NCI-H748 (cell line): Measurements from ENCODE around the gene EMP3.
"Not testable (repeated sequence)": the region's sequence is repeated elsewhere in the genome, so short reads cannot be mapped to it uniquely, and the experiment has no call there.

Experiments
- DNase-seq: peaks from one replicate; lab custom pipeline; 2025; ENCODE audit not compliant: unreplicated experiment; lab: John Stamatoyannopoulos, UW

Gene EMP3

GRCh38 chr19:48344892-48345291, 19.5 kb downstream of the EMP3 start:
- no peak for DNase-seq

GRCh38 chr19:48346191-48346590, 20.8 kb downstream of the EMP3 start:
- no peak for DNase-seq

- DNase-seq: no peak
These were observed 22.7 kb downstream of the EMP3 start for GRCh38 chr19:48348045-48348444.

GRCh38 chr19:48348737-48349136, 23.4 kb downstream of the EMP3 start:
- no peak for DNase-seq

DNA sequence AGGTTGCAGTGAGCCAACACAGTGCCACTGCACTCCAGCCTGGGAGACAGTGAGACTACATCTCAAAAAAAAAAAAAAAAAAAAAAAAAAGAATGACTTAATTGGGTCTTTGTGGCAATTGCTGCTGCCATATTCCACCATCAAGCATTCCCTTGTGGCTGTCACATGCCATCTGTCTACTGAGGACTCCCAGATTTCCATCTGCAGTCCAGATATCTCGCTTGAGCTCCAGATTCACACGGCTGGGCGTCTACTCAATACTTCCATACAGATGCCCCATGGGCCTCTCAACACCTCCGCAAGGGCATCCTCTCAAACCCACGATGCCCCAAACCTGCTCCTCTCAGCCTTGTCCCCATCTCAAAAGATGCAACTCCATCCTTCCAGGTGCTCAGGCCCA, 25.5 kb downstream of the EMP3 start:
- DNase-seq: no peak

GRCh38 chr19:48351341-48351752, 26.0 kb downstream of the EMP3 start:
- peak; percentile 65 for DNase-seq

- no peak for DNase-seq
These were observed 28.3 kb downstream of the EMP3 start for GRCh38 chr19:48353677-48354076.

DNA sequence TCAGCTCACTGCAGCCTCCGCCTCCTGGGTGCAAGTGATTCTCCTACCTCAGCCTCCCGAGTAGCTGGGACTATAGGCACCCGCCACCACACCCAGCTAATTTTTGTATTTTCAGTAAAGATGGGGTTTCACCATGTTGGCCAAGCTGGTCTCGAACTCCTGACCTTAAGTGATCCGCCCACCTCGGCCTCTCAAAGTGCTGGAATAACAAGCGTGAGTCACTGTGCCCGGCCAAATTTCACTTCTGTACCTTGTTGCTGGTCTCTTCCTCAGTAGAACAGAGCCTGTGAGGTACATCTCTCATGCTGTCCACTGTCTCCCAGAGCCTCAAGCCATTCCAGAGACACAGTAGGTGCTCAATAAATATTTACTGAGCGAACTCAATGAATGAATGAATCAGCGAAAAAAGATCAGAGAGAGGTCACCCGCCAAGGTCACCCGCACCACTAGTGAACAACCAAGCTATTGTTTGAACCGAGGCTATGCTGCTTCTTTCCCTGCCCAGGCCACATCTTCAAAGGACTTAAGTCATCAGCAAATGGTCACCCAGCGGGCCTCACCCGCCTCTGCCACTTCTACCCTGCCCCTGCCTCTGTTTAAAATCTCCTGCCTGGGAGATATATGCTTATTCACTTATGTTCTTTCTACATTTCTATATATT, 29.1 kb downstream of the EMP3 start:
- peak; percentile 59 for DNase-seq

GRCh38 chr19:48355365-48355954, 30.1 kb downstream of the EMP3 start:
- no peak for DNase-seq

- DNase-seq: no peak
These were observed 33.8 kb downstream of the EMP3 start for GRCh38 chr19:48359123-48359522.

DNA sequence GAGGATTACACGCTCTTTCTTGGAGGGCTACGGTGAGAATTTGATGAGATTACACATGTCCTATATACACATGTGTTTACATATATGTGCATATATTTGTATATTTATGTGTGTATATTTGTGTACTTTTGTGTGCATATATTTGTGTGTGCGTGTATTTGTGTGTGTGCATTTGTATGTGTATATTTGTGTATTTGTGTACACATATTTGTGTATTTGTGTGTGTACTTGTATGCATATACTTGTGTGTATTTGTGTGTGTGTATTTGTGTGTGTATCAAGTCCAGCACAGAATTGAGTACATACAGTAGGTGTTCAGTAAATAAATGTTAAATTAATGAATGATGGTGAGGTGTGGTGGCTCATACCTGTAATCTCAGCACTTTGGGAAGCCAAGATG, 36.6 kb downstream of the EMP3 start:
- no peak for DNase-seq

DNA sequence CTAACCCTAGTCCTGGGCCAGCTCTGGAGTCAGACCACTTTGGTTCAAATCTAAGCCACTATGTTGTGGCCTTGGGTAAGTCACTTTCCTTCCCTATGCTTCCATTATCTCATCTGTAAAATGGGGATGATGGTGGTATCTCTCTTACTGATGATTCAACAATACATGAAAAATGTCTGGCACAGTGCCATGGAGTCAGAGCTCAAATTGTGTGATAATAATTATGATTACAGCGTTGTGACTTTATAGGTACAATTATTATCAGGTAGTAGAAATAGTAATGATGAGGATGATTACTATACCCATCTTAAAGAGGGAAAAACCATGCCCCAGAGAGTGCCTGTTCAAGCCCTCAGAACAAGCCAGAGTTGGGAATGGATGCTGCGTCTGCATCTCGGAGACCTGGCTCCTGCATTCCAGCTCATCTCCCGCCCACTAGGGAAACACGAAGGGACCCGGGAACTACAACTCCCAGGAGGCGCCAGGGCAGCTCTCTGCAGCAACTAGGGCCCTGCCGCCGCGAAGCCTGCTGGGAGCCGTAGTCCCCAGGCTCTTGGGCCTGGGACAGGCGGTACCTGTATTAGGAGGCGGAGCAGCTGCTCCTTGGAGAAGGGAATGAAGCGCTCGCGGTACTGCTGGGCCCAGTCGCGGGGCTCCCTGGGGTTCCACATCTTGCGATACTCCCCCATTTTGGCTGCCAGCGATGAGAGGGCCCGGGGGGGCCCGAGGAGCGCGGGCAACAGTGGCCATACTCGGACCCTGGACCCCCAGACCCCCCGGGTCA, 37.6 kb downstream of the EMP3 start:
- peak; percentile 99 for DNase-seq

DNA sequence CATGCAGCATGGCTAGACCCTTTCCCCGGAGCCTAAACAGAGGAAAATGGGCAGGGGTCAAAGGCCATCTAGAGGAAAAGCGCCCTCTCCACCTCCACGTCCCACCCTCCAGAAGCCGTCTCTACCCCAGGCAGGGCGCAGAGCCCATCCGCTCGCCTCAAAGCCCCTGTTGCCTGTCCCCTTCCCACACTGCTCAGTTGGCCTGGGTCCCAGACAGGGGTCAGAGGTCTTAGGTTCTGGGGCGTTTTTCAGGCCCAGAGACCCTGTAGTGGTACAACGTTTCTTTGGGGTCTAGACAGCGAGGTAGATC, 38.1 kb downstream of the EMP3 start:
- no peak for DNase-seq

DNA sequence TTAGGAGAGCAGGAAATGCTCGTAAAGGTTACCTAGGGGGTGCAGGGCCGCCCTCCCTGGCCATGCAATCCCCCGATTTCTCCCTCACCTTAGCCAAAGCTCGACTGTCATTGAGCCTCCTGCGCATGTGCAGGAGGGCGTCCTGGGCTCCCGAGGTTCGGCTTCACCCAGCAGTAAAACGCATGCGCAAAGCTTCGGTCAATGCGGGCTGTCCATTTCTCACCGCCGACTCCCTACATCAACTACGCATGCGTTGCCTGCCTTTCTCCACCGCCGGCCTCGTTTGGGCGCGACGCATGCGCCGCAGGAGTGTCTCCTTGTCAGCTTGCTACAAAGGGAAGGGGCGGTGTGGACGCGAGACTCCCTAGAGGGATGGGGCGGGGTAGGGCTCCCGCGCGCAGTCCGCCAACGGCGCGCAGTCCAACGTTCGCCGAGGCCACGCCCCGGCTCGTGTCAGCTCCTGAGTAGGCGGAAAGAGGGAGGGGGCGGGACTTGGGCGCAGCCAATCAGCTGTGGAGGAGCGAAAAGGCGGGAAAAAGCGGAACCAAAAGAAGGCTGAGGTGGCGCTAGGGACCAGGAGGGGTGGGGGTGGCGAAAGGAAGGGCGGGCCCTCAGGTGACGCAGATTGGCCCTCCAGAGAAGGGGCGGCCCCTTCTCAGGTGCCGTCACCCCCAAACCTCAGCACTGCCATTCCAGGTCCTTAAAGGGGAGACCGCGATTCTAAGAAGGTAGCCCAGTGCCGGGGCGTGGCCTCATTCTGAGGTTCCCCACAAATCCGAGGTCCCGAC, 38.7 kb downstream of the EMP3 start, which contains the start of the genes SYNGR4 and TMEM143:
SYNGR4 (plus strand) TSS at position 558 of the 788 bp plus-strand sequence. CDS start 1,476 bp downstream, outside the sequence.
TMEM143 (minus strand) TSS at position 131 of the 788 bp plus-strand sequence; CDS start at position 111, 20 bp downstream.
- DNase-seq: peak; percentile 100

DNA sequence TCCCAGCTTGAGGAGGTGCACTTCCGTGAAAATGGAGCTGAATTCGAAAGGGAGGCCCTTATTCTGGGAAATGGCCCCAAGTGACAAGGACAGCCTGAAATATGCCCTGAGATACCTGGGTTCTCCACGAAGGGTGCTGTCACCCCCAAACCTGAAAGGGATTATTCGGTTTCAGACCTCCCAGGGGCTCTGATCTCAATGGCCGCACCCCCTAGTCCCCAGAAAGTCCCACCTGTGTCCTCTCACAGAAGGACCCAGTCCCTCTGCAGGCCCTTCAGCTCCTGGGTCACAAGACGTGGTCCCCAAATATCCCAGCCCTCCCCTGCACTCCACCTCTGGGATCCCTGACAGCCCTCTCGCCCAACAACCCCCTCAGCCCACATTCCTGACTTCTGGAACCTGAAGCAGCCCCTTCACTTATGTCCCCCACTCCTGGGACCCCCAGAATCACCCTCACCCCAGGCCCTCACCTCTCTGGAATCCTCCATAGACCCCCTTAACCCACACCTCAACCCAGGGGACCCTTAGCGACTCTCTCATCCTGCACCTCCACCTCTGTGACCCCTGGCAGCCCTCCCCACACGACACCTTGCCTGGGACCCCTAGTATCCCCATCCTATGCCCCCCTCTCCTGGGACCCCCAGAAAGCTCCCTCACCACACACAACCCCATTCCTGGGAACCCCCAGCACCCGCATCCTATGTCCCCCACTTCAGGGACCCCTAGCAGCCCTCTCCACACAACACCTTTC, 39.4 kb downstream of the EMP3 start:
- DNase-seq: no peak

DNA sequence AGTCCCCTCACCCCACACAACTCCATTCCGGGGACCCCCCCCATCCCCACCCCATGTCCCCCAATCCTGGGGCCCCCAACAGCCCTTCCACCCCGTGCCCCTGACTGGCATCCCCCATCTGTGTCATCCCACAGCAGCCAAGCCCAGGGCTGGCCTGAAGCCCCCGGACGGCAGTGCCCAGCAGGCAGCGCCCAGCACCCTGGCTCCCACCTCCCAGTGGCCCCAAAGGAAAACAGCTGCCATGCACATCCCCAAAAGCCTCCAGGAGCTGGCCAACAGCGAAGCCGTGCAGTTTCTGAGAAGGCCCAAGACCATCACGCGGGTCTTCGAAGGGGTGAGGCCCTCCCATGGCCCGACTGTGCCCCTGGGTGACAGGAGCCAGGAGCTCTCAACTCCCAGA, 40.2 kb downstream of the EMP3 start:
- no peak for DNase-seq

DNA sequence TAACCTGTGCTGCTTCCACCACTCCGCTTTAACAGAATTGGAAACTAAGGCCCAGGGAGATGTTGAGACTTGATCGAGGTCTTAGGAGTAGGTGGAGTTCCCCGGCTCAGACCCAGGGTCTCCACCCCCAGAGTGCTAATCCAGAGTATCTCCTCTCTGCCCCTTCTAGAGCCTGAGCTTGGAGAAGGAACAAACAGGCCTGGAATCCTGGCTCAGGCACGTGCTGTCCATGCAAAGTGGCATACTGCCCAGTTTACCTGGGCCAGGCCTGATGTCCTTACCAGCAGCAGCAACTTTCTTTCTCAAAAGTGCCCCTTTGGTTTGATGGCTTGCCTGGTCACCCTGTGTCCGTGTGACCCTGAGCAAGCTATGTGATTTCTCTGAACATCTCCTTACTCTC, 42.5 kb downstream of the EMP3 start:
- no peak for DNase-seq

GRCh38 chr19:48368936-48369335, 43.6 kb downstream of the EMP3 start:
- DNase-seq: no peak

DNA sequence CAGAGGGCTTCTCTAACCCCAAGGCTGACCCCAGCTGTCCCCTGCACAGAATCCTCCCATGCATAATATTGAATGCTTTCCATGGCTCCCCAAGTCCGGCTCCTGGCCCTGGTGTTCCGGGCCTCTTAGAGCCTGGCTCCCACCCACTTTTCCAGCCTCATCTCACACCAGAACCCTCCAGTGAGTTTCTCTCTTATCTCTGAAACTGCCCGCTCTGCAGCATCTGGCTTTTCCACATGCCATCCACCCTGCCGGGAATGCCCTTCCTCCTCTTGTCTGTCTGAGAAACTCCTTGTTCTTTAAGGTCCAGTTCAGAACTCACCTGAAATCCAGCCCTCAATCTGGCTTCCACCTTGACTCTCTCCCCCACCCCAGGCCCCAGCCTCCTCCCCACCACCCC, 45.6 kb downstream of the EMP3 start:
- DNase-seq: no peak

DNA sequence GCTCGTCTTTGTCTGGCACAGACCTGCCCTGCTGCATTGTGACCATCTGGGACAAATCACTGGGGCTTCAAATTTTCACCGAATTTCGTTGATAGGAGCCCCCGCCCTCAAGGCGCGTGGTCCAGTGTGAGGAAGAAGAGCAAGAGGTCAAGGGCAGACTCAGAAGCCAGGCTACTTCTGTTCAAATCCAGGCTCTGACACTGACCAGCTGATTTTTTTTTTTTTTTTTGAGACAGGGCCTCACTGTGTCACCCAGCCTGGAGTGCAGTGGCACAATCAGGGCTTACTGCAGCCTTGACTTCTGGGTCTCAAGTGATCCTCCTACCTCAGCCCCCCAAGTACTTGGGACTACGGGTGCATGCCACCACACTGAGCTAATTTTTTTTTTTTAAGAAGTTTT, 46.0 kb downstream of the EMP3 start:
- no peak for DNase-seq

DNA sequence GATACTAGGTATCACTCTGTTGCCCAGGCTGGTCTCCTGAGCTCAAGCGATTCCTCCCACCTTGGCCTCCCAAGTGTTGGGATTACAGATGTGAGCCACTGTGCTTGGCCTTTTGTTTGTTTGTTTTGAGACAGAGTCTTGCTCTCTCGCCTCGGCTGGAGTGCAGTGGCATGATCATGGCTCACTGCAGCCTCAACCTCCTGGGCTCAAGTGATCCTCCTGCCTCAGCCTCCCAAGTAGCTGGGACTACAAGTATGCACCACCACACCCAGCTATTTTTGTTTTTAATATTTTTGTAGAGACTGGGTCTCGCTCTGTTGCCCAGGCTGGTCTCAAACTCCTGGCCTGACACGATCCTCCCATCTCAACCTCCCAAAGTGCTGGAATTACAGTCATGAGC, 46.4 kb downstream of the EMP3 start:
- not testable (repeated sequence) for DNase-seq
